Measurements from ENCODE around the gene ATP5IF1.

Gene ATP5IF1

DNA sequence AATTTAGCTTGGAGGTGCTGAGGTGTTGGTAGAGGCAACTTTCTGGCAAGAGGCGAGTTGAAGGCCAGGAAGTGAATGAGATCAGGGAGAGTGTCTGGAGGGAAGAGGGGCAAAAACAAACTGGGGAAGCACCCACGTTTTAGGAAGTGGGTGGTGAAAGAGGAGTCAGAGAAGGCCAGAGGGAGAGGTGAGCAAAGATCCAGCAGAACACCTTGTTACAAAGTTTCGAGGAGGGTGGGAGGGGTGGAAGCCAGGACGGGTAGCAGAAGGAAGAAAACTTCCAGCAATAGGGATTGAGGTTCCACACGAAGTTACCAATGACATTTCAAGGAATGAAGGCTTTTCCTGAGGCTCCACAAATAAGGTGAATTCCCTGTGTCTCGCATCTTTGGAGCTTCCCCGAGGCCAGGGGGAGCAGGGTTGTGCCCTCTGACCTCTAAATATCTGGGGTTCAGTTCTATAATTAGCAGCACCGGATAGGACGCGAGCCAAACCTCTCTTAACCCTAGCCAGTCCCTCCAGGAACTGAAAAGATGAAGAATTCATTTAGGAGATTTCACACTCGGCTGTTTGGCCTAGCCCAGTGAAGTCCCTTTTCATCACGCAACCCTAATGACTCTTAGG is 22.8 kb downstream of the ATP5IF1 start:
- TF ChIP-seq, protein P1, sequence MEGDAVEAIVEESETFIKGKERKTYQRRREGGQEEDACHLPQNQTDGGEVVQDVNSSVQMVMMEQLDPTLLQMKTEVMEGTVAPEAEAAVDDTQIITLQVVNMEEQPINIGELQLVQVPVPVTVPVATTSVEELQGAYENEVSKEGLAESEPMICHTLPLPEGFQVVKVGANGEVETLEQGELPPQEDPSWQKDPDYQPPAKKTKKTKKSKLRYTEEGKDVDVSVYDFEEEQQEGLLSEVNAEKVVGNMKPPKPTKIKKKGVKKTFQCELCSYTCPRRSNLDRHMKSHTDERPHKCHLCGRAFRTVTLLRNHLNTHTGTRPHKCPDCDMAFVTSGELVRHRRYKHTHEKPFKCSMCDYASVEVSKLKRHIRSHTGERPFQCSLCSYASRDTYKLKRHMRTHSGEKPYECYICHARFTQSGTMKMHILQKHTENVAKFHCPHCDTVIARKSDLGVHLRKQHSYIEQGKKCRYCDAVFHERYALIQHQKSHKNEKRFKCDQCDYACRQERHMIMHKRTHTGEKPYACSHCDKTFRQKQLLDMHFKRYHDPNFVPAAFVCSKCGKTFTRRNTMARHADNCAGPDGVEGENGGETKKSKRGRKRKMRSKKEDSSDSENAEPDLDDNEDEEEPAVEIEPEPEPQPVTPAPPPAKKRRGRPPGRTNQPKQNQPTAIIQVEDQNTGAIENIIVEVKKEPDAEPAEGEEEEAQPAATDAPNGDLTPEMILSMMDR (conservative IDR thresholded peaks at IDR 0.05; ENCODE audit: low read length): no peak
- peak; percentile 48 for DNase-seq (ENCODE audit: low read depth)
- peak overlapping the region; percentile 51 for H3K4me3 ChIP-seq (ENCODE audit: low read length)

GRCh38 chr1:28259252-28259933 is 23.5 kb downstream of the ATP5IF1 start, which contains the start of gene SESN2:
TSS of gene SESN2 (plus strand) at chr1:28259518. CDS start at chr1:28259848, 330 bp downstream.
- H3K4me3 ChIP-seq (ENCODE audit: low read length): peak within 1 kb of the TSS; percentile 94
- peak; percentile 99 for DNase-seq (ENCODE audit: low read depth)
- TF ChIP-seq, protein P1 (conservative IDR thresholded peaks at IDR 0.05; ENCODE audit: low read length): no peak

DNA sequence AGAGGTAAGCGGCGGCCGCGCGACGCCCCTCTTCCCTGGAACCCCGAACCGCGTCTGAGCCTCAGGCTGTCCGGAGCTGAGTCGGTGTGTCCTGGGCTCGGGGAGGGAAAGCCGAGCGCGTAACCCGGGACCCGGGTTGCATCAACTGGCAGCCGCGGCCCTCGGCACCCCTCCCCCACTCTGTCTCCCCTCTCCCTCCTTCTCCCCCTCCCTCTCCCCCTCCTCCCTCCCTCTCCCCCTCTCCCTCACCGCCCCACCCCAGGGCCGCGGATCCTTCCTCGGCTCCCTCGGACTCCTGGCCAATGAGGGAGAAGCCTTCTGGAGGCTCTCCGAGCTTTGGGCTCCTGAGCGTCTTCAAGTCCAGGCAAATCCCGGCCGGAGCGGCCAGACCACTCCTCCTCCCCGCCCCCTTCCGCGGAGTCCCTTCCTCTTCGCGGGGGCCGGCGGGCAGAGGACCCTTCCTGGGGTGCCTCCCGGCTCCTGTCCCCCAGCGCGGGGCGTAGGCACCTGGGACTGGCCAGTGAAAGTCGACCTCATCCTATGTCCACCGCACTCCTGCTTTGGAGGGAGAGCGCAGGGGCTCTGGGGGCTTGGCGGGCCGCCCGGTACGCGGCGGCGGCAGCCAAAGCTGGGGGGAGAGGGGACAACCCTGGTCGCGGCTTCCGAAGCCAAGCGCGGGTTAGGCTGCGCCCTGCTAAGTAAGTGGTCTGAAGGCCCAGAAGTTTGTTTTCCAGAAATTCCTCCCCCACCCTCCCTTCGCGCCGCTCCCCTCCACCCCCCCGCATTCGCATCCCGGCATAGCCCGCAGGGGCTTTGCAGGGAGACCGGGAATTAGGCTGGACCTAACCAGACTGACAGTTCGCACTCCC is 24.2 kb downstream of the ATP5IF1 start:
- peak; percentile 83 for DNase-seq (ENCODE audit: low read depth)
- peak overlapping the region; percentile 94 for H3K4me3 ChIP-seq (ENCODE audit: low read length)
- TF ChIP-seq, protein P1 (conservative IDR thresholded peaks at IDR 0.05; ENCODE audit: low read length): no peak

DNA sequence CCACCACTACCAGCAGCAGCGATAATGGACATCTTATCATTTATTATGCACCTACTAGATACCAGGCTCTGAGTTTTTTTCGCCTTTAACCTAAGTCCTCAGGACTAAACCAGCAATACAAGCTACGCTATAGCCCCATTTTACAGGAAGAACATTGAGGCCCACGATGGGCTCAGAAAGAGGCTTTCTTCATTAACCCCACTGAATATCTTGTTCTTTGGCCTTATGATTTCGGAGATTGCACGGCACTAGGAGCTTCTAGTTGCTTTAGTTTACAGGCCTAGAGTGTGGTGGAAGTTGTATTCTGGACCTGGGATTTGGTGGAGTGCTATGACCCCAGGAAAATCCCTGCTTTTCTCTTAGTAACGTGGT is 24.9 kb downstream of the ATP5IF1 start:
- peak overlapping the region; percentile 94 for H3K4me3 ChIP-seq (ENCODE audit: low read length)
- no peak for DNase-seq (ENCODE audit: low read depth)
- TF ChIP-seq, protein P1 (conservative IDR thresholded peaks at IDR 0.05; ENCODE audit: low read length): no peak

- TF ChIP-seq, protein P1 (conservative IDR thresholded peaks at IDR 0.05; ENCODE audit: low read length): no peak
- peak overlapping the region; percentile 29 for H3K4me3 ChIP-seq (ENCODE audit: low read length)
Observed at GRCh38 chr1:28264897-28265296, 29.0 kb downstream of the ATP5IF1 start.

GRCh38 chr1:28265577-28265976 is 29.7 kb downstream of the ATP5IF1 start:
- TF ChIP-seq, protein P1 (conservative IDR thresholded peaks at IDR 0.05; ENCODE audit: low read length): no peak
- no peak overlapping the region for H3K4me3 ChIP-seq (ENCODE audit: low read length)
- DNase-seq (ENCODE audit: low read depth): no peak

More at GRCh38 chr1:28264897-28265296, 29.0 kb downstream of the ATP5IF1 start:
- no peak for DNase-seq (ENCODE audit: low read depth)
